ENCODE results near the gene CADM1. TPM values are rescaled to one million over a fixed set of nuclear protein-coding genes. Genes with fewer than 3 reads are reported as not detected.

Gene CADM1
- total and polyA plus RNA-seq, 2 experiments from 2014 or later = 16.5 to 18.0 TPM

DNA sequence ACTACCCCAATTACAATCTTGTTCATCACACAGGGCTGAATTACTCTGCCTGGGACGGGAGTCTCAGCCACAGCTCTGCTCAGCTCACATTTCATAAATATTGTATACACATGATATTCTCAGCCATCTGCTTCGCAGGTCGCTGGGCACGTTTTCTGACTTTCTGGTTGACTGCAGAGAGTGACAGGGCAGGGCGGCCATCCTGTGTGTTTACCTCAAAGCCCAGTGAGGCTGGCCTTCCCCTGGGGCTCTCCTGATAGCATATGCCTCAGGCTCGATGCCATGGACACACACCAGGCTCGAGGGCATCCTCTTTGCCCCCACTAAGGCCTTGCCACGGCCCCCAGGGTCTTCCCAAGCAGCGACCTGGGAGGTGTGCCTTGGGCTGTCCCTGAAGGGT, 345.0 kb downstream of the CADM1 start:
- Mint-ChIP-seq H3K9me3 (peaks cover 3% of the 10 kb centered on the region; the same call in 2 of the 3 replicates), H3K27ac (no peak overlapping the region), H3K36me3 (ENCODE audit: low read depth) (no peaks in the 10 kb centered on the region), H3K27me3 (ENCODE audit: insufficient read depth, low read depth, poor library complexity) (peaks cover 5% of the 10 kb centered on the region), H3K4me1 (peaks cover 24% of the 10 kb centered on the region), H3K4me3 (no peak overlapping the region)
- no peaks in the 10 kb centered on the region for H3K9me2 ChIP-seq (ENCODE audit: insufficient read depth)
- TF ChIP-seq ZNF331 (CRISPR knock-in tag; IDR thresholded peaks at IDR 0.05; ENCODE audit: low read depth) (no peak), POLR2AphosphoS5 (IDR thresholded peaks at IDR 0.05; ENCODE audit: low read depth) (no peak), EZH2 (IDR thresholded peaks at IDR 0.05; ENCODE audit: low read depth, unreplicated experiment) (no peak), JUNB (IDR thresholded peaks at IDR 0.05; ENCODE audit: unreplicated experiment) (no peak), NANOG (IDR thresholded peaks at IDR 0.05; ENCODE audit: borderline replicate concordance) (no peak), EZH2phosphoT487 (IDR thresholded peaks at IDR 0.05; ENCODE audit: unreplicated experiment) (no peak), STAT1 (IDR thresholded peaks at IDR 0.05; ENCODE audit: unreplicated experiment) (no peak), ZNF114 (CRISPR knock-in tag; IDR thresholded peaks at IDR 0.05) (no peak), CREB1 (CRISPR knock-in tag; IDR thresholded peaks at IDR 0.05; ENCODE audit: low read depth) (no peak)
- TF ChIP-seq, protein P1, sequence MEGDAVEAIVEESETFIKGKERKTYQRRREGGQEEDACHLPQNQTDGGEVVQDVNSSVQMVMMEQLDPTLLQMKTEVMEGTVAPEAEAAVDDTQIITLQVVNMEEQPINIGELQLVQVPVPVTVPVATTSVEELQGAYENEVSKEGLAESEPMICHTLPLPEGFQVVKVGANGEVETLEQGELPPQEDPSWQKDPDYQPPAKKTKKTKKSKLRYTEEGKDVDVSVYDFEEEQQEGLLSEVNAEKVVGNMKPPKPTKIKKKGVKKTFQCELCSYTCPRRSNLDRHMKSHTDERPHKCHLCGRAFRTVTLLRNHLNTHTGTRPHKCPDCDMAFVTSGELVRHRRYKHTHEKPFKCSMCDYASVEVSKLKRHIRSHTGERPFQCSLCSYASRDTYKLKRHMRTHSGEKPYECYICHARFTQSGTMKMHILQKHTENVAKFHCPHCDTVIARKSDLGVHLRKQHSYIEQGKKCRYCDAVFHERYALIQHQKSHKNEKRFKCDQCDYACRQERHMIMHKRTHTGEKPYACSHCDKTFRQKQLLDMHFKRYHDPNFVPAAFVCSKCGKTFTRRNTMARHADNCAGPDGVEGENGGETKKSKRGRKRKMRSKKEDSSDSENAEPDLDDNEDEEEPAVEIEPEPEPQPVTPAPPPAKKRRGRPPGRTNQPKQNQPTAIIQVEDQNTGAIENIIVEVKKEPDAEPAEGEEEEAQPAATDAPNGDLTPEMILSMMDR (conservative IDR thresholded peaks at IDR 0.05; ENCODE audit: low read depth in 2 of 2) = no peak
- TF ChIP-seq, protein P2, sequence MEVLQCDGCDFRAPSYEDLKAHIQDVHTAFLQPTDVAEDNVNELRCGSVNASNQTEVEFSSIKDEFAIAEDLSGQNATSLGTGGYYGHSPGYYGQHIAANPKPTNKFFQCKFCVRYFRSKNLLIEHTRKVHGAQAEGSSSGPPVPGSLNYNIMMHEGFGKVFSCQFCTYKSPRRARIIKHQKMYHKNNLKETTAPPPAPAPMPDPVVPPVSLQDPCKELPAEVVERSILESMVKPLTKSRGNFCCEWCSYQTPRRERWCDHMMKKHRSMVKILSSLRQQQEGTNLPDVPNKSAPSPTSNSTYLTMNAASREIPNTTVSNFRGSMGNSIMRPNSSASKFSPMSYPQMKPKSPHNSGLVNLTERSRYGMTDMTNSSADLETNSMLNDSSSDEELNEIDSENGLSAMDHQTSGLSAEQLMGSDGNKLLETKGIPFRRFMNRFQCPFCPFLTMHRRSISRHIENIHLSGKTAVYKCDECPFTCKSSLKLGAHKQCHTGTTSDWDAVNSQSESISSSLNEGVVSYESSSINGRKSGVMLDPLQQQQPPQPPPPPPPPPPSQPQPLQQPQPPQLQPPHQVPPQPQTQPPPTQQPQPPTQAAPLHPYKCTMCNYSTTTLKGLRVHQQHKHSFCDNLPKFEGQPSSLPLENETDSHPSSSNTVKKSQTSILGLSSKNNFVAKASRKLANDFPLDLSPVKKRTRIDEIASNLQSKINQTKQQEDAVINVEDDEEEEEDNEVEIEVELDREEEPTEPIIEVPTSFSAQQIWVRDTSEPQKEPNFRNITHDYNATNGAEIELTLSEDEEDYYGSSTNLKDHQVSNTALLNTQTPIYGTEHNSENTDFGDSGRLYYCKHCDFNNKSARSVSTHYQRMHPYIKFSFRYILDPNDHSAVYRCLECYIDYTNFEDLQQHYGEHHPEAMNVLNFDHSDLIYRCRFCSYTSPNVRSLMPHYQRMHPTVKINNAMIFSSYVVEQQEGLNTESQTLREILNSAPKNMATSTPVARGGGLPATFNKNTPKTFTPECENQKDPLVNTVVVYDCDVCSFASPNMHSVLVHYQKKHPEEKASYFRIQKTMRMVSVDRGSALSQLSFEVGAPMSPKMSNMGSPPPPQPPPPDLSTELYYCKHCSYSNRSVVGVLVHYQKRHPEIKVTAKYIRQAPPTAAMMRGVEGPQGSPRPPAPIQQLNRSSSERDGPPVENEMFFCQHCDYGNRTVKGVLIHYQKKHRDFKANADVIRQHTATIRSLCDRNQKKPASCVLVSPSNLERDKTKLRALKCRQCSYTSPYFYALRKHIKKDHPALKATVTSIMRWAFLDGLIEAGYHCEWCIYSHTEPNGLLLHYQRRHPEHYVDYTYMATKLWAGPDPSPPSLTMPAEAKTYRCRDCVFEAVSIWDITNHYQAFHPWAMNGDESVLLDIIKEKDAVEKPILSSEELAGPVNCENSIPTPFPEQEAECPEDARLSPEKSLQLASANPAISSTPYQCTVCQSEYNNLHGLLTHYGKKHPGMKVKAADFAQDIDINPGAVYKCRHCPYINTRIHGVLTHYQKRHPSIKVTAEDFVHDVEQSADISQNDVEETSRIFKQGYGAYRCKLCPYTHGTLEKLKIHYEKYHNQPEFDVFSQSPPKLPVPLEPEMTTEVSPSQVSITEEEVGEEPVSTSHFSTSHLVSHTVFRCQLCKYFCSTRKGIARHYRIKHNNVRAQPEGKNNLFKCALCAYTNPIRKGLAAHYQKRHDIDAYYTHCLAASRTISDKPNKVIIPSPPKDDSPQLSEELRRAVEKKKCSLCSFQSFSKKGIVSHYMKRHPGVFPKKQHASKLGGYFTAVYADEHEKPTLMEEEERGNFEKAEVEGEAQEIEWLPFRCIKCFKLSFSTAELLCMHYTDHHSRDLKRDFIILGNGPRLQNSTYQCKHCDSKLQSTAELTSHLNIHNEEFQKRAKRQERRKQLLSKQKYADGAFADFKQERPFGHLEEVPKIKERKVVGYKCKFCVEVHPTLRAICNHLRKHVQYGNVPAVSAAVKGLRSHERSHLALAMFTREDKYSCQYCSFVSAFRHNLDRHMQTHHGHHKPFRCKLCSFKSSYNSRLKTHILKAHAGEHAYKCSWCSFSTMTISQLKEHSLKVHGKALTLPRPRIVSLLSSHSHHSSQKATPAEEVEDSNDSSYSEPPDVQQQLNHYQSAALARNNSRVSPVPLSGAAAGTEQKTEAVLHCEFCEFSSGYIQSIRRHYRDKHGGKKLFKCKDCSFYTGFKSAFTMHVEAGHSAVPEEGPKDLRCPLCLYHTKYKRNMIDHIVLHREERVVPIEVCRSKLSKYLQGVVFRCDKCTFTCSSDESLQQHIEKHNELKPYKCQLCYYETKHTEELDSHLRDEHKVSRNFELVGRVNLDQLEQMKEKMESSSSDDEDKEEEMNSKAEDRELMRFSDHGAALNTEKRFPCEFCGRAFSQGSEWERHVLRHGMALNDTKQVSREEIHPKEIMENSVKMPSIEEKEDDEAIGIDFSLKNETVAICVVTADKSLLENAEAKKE (CRISPR knock-in tag; IDR thresholded peaks at IDR 0.05) = no peak
- TF ChIP-seq, protein P3, sequence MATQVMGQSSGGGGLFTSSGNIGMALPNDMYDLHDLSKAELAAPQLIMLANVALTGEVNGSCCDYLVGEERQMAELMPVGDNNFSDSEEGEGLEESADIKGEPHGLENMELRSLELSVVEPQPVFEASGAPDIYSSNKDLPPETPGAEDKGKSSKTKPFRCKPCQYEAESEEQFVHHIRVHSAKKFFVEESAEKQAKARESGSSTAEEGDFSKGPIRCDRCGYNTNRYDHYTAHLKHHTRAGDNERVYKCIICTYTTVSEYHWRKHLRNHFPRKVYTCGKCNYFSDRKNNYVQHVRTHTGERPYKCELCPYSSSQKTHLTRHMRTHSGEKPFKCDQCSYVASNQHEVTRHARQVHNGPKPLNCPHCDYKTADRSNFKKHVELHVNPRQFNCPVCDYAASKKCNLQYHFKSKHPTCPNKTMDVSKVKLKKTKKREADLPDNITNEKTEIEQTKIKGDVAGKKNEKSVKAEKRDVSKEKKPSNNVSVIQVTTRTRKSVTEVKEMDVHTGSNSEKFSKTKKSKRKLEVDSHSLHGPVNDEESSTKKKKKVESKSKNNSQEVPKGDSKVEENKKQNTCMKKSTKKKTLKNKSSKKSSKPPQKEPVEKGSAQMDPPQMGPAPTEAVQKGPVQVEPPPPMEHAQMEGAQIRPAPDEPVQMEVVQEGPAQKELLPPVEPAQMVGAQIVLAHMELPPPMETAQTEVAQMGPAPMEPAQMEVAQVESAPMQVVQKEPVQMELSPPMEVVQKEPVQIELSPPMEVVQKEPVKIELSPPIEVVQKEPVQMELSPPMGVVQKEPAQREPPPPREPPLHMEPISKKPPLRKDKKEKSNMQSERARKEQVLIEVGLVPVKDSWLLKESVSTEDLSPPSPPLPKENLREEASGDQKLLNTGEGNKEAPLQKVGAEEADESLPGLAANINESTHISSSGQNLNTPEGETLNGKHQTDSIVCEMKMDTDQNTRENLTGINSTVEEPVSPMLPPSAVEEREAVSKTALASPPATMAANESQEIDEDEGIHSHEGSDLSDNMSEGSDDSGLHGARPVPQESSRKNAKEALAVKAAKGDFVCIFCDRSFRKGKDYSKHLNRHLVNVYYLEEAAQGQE (IDR thresholded peaks at IDR 0.05; ENCODE audit: unreplicated experiment) = no peak
- TF ChIP-seq, protein P4, sequence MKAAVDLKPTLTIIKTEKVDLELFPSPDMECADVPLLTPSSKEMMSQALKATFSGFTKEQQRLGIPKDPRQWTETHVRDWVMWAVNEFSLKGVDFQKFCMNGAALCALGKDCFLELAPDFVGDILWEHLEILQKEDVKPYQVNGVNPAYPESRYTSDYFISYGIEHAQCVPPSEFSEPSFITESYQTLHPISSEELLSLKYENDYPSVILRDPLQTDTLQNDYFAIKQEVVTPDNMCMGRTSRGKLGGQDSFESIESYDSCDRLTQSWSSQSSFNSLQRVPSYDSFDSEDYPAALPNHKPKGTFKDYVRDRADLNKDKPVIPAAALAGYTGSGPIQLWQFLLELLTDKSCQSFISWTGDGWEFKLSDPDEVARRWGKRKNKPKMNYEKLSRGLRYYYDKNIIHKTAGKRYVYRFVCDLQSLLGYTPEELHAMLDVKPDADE (IDR thresholded peaks at IDR 0.05) = no peak
- peaks cover 17% of the 10 kb centered on the region for H3K4me1 ChIP-seq (ENCODE audit: insufficient read depth)
- H3K79me2 ChIP-seq (replicated peaks; ENCODE audit: insufficient read depth) = no peaks in the 10 kb centered on the region
- no peak overlapping the region for H3K4me2 ChIP-seq
- ATAC-seq (no peak), DNase-seq (ENCODE audit: low spot score) (no peak)
- H3F3A ChIP-seq (replicated peaks; ENCODE audit: low read depth) = no peaks in the 10 kb centered on the region
- no peak overlapping the region for H3K27ac ChIP-seq (ENCODE audit: low read depth)
- H2AFZ ChIP-seq = no peak overlapping the region
- H4K20me1 ChIP-seq (replicated peaks; ENCODE audit: insufficient read depth) = no peaks in the 10 kb centered on the region
- no peaks in the 10 kb centered on the region for H3K27me3 ChIP-seq (ENCODE audit: insufficient read depth)
- H3K36me3 ChIP-seq (ENCODE audit: insufficient read depth) = no peaks in the 10 kb centered on the region
- no peak overlapping the region for H3K4me3 ChIP-seq
